HG03066 (cell line): Measurements from ENCODE around the gene TLR1.

Experiments
- ATAC-seq: cut with Tn5 transposase; IDR thresholded peaks from one replicate; pipeline ENCODE4 v1.9.1; 2021; ENCODE audit warnings: low read depth; ENCODE audit not compliant: unreplicated experiment

TLR1 gene

GRCh38 chr4:38749336-38749735, 55.3 kb downstream of the TLR1 start:
- no peak for ATAC-seq

DNA sequence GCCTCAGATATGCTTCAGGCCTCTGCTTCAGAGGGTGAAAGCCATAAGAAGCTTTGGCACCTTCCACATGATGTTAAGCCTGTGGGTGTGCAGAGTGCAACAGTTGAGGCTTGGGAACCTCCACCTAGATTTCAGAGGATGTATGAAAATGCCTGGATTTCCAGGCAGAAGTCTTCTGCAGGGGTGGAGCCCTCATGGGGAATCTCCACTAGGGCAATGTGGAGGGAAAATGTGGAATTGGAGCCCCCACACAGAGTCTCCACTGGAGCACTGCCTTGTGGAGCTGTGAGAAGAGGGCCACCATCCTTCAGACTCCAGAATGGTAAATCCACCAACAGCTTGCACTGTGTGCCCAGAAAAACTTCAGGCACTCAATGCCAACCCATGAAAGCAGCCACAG, 57.0 kb downstream of the TLR1 start:
- ATAC-seq: no peak
